Testis (tissue), 2 donors: Measurements from ENCODE around the gene C11orf58.

Experiments used
- CTCF ChIP-seq, 3 experiments: fragments of 450-650 bp in 2 of 3; fragments of 200-600 bp in 1 of 3; sonication (generic) in 1 of 3; IDR thresholded peaks; one replicate each; pipeline ENCODE4 v1.5.1; 2016 to 2019; ENCODE audit warnings: antibody characterized with exemption in 3 of 3, mild to moderate bottlenecking in 2 of 3, moderate library complexity in 1 of 3
- POLR2A ChIP-seq: fragments of 450-650 bp; IDR thresholded peaks from one replicate; pipeline ENCODE4 v1.6.1; 2017; ENCODE audit warnings: antibody characterized with exemption, mild to moderate bottlenecking, moderate library complexity

- TF ChIP-seq CTCF (IDR thresholded peaks at IDR 0.05) (no peak), POLR2A (no peak)
These were observed 20.1 kb downstream of the C11orf58 start for GRCh38 chr11:16758382-16759024.
